ENCODE measurements around the gene GPNMB.

GPNMB gene

DNA sequence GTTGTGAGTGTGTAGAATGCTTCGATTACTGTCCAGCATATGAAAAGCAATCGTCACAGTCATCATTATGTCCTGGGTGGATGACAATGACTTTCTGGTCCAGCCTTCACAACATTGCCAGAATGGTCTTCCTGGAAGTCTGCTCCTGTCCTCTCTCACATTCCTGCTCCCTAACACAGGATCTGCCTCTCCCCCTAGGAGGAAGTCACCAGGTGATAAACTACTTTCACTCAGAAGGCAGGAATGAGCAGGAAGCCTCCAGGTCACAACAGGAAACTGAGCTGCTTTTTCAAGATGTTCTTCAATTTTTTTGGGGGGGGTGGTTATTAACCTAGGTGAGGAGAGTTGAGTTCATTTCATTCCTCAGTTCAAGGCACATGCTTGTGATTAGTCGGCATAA is 13.6 kb upstream of the GPNMB start:
- no peak for DNase-seq

- no peak for DNase-seq
These were observed 11.8 kb upstream of the GPNMB start for GRCh38 chr7:23234569-23235296.

GRCh38 chr7:23235813-23236221 is 10.8 kb upstream of the GPNMB start:
- peak; percentile 35 for DNase-seq

DNA sequence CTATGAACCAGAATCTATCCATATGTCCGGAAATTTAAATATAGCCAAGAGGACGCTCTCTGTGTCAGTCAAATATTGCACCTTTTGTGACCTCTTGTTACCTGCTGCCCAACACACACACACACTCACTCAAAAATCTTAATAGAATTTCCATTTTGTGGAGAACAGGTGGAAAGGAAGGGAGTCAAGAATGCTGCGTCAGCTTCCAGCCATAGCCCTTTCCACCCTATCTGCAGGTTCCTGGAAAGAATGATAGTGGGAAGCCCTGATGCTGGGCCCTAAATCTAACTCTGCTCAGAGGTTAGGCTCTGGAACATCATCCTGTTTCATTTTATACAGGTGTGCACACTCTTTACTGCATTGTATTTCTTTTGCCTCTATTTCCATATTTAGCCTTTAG is 9.6 kb upstream of the GPNMB start:
- no peak for DNase-seq

DNA sequence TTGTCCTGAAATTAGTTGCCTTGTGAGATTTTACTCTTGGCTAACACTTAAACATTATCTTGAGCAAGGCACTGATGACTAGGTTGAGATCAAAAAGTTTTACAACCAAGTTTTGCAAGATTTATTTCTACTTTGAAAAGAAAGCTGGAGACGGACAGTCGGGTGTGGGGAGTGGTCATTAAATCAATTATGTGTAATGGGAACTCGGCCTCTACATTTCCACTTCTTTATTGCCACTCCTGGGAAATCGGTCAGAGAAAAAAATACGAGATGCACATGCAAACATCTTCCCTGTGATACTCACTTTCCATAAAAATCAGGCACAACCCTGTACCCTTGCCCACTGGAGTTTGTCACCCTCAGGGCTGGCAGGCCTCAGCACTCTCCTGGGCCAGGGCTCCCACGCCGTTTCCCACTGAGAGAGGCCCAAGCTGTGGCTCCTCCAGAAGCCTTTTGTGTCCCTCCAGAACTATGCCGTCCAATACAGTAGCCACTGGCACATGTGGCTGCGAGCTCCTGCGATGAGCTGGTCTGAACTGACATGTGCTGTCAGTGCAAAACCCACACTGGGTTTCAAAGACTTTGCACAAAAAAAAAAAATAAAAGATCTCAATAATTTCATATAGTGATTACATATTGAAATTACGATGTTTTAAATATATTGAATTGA is 7.5 kb upstream of the GPNMB start:
- DNase-seq = no peak

GRCh38 chr7:23239698-23240097 is 6.9 kb upstream of the GPNMB start:
- DNase-seq = no peak

DNA sequence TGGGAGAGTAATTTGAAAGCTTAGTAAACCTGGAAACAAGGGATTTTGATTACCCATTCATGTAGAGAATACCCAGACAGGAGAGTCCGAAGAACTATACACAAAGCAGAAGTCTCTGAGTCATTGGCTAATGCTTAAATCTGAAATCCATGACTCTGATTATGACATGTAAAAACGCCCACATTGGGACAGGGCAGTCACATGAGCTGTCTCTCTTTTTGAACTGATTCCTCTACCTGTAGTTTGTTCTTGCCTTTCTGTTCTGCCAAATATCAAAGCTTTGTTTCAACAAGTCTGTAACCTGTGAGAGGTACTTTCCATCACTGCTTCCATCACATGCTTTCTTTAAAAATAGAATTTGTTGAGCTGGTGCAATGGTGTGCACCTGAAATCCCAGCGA is 4.3 kb upstream of the GPNMB start:
- no peak for DNase-seq

- no peak for DNase-seq
These were observed 3.6 kb upstream of the GPNMB start for GRCh38 chr7:23242935-23243334.

DNA sequence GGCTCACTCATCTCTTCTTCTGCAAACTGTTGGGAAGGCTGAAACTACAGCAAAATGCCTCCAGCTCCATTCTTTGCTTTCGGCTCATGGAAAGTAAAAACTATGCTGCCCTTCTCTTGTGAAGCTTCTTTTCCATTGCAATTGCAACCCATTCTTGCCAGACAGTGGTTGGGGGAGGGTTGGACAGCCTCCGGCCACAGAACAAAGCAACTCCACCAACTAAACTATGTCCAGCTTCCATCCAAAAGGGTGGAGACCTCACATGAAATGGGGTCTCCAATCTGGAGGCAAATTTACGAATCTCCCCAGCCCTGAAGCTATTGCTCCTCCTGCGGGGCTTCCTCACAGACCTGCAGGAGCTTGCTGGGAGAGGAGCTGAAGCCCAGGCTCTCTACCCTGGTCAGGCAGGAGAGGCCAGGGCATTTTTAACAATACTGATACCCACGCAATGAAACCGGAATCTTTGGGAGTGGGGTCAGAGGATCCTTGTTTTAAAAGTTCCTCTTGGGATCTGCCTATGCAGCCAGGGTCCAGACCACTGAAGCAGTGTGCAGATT is 549 bp downstream of the GPNMB start:
- DNase-seq = peak; percentile 4

DNA sequence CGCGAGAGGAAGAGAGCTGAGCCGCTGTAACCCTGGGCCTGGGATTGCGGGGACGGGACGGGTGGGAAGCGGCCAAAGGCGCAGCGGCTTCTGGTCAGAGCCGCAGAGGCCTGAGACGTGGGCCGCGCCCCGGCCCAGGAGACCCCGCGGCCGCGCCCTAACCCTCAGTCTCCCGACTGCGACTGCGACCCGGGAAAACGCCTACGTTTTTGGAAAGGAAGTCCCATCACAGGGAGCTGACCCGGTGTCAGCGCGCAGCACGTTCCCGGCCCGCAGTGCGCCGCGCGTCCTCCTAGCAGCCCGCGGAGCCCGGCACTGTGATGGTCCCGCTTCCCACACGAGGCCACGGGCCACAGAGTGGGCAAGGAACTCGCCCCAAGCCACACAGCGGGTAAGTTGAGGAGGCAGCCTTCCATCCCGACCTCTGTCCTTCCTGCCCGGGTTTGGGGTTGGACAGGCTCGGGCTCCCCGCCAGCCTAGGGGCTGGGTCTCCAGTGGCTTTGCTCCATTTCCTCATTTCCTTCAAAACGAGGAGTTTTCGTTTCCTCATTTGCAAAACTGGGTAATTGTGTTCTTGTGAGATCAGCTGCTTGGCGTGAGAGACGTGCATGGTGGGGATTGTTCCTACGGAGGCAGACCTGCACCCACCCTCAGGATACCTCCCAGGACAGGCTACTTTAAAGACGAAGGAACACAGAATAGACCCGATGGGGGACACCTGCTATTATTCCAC is 1.2 kb downstream of the GPNMB start:
- DNase-seq = no peak

DNA sequence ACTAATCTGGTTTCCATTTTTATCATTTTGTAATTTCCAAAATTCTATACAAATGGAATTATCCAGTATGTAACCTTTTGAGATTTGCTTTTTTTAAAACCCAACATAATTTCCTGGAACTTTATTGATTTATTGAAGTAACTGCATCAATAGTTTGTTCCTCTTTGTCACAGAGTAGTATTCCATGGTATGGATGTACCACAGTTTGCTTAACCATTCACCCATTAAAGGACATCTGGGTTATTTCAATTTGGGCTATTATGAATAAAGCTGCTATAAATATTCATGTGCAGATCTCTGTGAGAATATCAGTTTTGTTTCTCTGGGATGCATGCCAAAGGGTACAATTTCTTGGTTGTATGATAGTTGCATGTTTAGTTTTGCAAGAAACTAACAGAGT is 2.9 kb downstream of the GPNMB start:
- no peak for DNase-seq

DNA sequence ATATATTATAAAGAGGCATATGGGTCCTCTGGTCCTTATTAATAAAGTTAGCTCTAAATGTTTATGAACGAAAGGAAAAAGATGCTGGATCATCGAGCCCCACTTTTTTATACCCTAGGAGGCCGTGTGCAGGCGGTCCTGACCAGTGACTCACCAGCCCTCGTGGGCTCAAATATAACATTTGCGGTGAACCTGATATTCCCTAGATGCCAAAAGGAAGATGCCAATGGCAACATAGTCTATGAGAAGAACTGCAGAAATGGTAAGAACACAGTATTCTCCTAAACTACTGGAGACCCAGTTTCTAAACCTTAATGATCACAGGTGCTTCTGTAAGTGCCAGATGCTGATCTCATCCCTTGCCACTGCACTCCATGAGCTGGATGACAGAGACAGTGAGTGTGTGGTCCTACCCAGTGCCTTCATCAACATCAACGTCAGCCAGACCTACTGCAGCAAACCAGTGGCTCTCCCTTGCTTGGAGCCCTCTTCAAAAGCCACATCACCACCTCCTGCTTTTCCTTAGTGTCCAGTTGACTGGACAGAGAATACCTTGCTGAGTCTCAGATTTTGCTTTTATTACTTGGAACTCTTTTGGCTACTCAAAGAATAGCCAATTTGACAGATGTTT is 7.6 kb downstream of the GPNMB start:
- no peak for DNase-seq

DNA sequence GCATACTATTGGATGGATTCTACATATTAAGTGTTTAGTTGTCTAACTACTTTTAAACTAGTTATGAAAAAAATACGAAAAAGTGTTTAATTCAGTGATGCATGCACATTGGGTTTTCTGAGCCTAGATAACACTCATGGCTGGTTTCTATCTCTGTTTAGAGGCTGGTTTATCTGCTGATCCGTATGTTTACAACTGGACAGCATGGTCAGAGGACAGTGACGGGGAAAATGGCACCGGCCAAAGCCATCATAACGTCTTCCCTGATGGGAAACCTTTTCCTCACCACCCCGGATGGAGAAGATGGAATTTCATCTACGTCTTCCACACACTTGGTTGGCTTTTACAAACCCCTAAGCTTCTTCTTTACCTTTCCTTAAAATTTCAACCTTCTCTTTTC is 10.2 kb downstream of the GPNMB start:
- DNase-seq = no peak

GRCh38 chr7:23260371-23260770 is 13.8 kb downstream of the GPNMB start:
- DNase-seq = no peak

DNA sequence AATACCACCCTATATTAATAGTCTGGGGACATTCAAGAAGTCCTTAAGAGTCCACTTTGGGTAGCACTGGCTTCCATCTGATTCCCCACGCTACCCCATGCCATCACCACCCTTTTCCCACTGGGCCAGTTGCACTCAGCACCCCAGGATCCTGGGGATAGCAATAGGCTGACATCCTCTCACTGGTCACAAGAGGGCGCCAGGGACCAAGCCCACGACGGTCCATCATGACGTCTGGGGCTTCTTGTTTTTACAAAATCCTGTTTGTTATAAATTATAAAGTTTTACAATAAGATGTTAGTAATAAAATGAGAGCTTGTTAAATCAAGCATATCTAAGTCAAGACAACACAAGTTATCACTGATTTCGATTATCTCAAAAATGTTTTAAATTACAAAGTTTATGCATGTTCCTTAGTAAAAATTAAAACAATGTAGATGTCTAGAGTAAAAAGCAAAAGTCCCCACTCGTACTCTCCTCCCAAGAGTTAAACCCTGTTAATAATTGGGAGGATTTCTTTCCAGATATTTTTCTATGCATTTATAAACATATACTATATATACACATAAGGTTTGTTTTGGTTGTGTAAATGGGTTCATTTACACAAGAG is 15.4 kb downstream of the GPNMB start:
- peak; percentile 58 for DNase-seq

DNA sequence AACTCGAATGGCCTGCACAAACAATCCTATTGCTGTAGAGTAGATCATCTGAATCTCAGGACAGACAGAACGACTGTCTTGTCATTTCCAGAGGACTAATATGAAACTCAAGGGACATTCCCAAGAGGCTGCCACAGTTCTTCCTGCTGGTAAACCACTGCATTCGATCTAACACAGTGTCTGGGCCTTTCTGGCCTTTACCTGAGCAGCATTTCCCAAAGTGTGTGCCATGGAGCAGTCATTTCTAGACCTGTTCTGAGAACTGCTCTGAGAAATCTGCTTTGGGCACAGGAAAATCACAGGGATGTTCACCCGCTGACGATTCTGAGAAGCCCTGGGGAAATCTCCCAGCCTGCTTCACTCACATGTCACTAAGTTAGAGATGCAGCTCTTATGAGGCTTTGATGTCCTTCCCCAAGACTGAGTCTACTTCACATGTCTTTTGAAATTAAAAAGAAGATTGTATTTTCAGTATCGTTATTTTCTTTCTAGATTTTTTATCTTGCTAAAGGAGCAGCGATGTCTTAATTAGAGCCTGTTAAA is 18.4 kb downstream of the GPNMB start:
- DNase-seq = no peak

DNA sequence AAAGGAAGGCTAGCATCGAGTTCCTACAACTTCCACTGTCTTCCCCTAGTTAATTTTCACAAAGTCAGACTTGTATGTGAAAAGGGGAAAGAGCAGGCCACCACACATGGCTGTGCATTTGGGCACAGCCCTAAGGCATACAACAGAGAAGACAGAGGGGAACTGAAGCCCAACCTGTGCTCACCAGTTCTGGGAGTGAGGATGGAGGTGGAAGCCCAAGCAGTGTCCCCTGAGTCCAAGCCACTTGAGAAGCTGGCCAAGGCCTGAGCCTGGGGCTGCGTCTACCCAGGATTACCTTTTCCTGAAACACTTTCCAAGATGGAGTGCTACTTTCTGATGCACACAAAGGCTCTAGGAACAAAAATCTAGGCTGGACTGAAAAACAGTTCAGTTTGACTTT is 20.3 kb downstream of the GPNMB start:
- no peak for DNase-seq

DNA sequence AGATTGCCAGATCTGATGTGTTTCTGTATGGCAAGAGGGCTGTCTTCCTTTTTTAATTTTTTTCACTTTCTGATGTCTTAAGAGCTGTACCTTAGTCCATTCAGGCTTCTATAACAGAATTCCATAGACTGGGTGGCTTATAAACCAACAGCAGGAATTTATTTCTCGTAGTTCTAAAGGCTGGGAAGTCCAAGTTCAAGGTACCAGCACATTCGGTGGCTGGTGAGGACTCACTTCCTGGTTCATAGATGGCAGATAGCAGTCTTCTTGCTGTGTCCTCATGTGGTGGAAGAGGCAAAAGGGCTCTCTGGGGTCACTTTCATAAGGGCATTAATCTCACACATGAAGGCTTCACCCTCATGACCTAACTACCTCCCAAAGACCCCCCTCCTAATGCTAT is 20.8 kb downstream of the GPNMB start:
- DNase-seq = no peak

DNA sequence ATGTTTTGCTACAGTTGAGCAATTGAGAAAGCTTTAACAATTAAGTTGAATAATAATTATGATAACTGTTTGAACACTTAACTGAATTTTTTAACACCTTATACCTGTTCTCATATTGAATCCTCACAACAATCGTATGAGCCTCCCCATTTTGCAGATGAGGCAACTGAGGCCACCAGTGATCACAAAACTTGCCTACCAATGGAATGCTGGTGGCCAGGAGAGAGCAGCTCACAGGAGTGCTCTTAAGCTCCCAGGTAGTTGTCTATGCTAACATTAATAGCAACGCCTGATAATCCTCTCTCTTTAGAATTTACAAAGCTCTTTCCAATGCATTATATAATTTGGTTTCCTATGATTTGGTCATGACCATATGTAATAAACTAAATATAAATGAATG is 21.6 kb downstream of the GPNMB start:
- DNase-seq = no peak

GRCh38 chr7:23268746-23269145 is 22.2 kb downstream of the GPNMB start:
- DNase-seq = no peak

- DNase-seq = no peak
These were observed 25.7 kb downstream of the GPNMB start for GRCh38 chr7:23272275-23272674.

DNA sequence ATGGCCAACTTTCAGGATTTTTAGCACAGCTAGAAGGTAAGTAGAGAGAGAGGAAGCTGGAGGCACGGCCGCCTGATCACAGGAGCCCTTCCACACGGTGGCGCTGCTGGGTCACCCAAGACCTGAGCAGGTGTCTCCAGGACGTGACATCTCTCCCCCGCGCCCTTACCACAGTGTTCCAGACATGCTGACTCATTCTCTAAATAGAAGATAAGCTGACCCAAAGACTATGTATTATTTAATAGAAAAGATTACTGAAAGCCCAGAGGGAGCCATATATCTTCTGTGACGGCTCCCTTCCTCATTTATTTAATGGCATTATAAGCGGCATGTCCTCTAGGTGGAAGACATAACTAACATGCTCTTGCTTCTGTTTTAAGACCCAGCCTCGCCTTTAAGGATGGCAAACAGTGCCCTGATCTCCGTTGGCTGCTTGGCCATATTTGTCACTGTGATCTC is 26.6 kb downstream of the GPNMB start:
- peak; percentile 78 for DNase-seq

- DNase-seq = no peak
These were observed 29.3 kb downstream of the GPNMB start for GRCh38 chr7:23275912-23276311.

Data from fibroblast of skin of right quadriceps (primary cell).